Liver (tissue), 3 donors: ENCODE results near the gene EHBP1.

Experiments
- CTCF ChIP-seq: fragments of 150-350 bp; IDR thresholded peaks from 2 replicates; pipeline ENCODE4 v1.5.1; 2017; ENCODE audit warnings: improper control_type of control experiment, low read depth, low read length; ENCODE audit not compliant: missing input control
- GABPA ChIP-seq, 2 donors: IDR thresholded peaks in 1 of 2; conservative IDR thresholded peaks in 1 of 2; 2 replicates each; pipeline ENCODE4 v1.6.1; 2016; ENCODE audit warnings: antibody characterized with exemption in 2 of 2, mild to moderate bottlenecking in 1 of 2, moderate library complexity in 1 of 2
- HNF4G ChIP-seq: IDR thresholded peaks from 2 replicates; pipeline ENCODE4 v1.6.1; 2016; ENCODE audit warnings: antibody characterized with exemption
- JUND ChIP-seq, 2 donors: IDR thresholded peaks; 2 replicates each; pipeline ENCODE4 v1.6.1; 2016; ENCODE audit warnings: antibody characterized with exemption in 2 of 2
- SP1 ChIP-seq: IDR thresholded peaks from 2 replicates; pipeline ENCODE4 v1.6.1; 2018; ENCODE audit warnings: antibody characterized with exemption, mild to moderate bottlenecking
- TAF1 ChIP-seq: conservative IDR thresholded peaks from 2 replicates; pipeline ENCODE4 v1.6.1; 2016; ENCODE audit warnings: antibody characterized with exemption, mild to moderate bottlenecking
- YY1 ChIP-seq: IDR thresholded peaks from 2 replicates; pipeline ENCODE4 v1.6.1; 2016; ENCODE audit warnings: antibody characterized with exemption, mild to moderate bottlenecking
- TF ChIP-seq, protein P1 (sequence below): IDR thresholded peaks from 2 replicates; pipeline ENCODE4 v1.6.1; 2016; ENCODE audit warnings: antibody characterized with exemption, mild to moderate bottlenecking
- donor health status: healthy.
- donor health status: healthy.

DNA sequence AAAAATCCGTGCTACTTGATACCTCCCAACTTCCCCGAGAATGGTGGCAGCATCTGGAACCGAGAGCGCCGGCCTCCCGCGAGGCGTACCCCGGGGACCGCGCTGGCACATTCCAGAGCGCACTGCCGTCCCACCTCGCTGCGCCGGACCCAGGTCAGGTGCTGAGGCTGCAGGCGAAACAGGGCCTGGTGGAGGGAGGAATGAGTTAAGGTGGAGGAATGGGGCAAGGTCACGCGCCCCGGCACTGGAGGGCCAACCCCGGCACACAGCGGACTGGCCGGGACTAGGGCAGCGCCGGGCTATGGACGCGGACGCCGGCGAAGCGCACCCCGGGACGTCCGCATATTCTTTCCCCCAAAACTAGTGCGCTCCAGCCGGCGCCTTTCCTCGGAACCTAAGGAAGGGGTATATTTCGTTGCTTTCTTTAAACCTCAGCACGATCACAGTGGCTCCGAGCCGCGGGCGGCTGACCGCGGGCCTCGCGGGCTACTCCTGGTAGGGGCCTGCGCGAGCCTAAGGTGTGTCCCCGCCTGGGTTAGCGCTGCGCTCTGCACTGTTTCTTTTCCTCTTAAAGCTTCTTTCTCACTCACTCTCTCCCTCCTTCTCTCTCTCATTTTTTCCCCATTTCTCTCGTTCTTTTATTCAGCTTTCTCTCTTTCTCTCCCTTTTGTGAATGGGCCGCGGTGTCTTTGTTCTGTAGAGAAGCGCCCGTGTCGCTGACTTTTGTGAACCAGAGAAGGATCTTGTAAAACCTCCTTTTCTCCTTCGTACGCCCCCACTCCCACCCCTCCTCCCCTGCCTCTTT lies 343.1 kb downstream of the EHBP1 start:
- TF ChIP-seq CTCF (no peak), HNF4G (no peak), JUND (IDR thresholded peaks at IDR 0.05) (no peak), TAF1 (no peak), GABPA (IDR thresholded peaks at IDR 0.05 in 1 of 2, conservative IDR thresholded peaks at IDR 0.05 in 1 of 2) (no peak), YY1 (no peak), SP1 (no peak)
- TF ChIP-seq, protein P1, sequence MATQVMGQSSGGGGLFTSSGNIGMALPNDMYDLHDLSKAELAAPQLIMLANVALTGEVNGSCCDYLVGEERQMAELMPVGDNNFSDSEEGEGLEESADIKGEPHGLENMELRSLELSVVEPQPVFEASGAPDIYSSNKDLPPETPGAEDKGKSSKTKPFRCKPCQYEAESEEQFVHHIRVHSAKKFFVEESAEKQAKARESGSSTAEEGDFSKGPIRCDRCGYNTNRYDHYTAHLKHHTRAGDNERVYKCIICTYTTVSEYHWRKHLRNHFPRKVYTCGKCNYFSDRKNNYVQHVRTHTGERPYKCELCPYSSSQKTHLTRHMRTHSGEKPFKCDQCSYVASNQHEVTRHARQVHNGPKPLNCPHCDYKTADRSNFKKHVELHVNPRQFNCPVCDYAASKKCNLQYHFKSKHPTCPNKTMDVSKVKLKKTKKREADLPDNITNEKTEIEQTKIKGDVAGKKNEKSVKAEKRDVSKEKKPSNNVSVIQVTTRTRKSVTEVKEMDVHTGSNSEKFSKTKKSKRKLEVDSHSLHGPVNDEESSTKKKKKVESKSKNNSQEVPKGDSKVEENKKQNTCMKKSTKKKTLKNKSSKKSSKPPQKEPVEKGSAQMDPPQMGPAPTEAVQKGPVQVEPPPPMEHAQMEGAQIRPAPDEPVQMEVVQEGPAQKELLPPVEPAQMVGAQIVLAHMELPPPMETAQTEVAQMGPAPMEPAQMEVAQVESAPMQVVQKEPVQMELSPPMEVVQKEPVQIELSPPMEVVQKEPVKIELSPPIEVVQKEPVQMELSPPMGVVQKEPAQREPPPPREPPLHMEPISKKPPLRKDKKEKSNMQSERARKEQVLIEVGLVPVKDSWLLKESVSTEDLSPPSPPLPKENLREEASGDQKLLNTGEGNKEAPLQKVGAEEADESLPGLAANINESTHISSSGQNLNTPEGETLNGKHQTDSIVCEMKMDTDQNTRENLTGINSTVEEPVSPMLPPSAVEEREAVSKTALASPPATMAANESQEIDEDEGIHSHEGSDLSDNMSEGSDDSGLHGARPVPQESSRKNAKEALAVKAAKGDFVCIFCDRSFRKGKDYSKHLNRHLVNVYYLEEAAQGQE = no peak
